ENCODE measurements around the gene NCAPD3.

The NCAPD3 gene

DNA sequence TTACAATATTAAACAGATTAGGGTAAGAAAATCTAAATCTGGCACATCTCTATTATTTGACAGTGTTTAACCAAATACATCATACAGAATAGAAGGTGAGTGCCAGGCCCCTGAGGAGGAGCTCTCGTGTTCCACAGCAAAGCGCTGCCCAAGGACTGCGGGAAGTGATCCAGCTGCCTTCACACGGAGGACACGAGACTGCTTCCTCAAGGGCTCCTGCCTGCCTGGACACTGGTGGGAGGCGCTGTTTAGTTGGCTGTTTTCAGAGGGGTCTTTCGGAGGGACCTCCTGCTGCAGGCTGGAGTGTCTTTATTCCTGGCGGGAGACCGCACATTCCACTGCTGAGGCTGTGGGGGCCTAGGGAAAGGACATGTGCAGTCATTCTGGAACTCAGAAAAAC is 71.1 kb downstream of the NCAPD3 start:
- Histone ChIP-seq H3K9me3 (ENCODE audit: control insufficient read depth in 5 of 5, low read length in 5 of 5) (no peaks in the 10 kb centered on the region), H3K27ac (ENCODE audit: low read depth, low read length) (no peak overlapping the region), H3K9ac (ENCODE audit: low read length in 5 of 5) (no peak overlapping the region), H3K4me1 (ENCODE audit: control insufficient read depth in 5 of 5, insufficient read depth in 5 of 5, low read length in 5 of 5) (no peaks in the 10 kb centered on the region), H3K27me3 (ENCODE audit: control insufficient read depth in 5 of 5, insufficient read depth in 4 of 5, low read length in 5 of 5) (no peaks in the 10 kb centered on the region), H3K4me3 (ENCODE audit: low read depth in 1 of 5, low read length in 5 of 5) (no peak overlapping the region), H3K36me3 (ENCODE audit: control insufficient read depth in 5 of 5, insufficient read depth in 5 of 5, low read length in 5 of 5) (peaks cover 5 to 77% (median 68%) of the 10 kb centered on the region in 5 donors)

DNA sequence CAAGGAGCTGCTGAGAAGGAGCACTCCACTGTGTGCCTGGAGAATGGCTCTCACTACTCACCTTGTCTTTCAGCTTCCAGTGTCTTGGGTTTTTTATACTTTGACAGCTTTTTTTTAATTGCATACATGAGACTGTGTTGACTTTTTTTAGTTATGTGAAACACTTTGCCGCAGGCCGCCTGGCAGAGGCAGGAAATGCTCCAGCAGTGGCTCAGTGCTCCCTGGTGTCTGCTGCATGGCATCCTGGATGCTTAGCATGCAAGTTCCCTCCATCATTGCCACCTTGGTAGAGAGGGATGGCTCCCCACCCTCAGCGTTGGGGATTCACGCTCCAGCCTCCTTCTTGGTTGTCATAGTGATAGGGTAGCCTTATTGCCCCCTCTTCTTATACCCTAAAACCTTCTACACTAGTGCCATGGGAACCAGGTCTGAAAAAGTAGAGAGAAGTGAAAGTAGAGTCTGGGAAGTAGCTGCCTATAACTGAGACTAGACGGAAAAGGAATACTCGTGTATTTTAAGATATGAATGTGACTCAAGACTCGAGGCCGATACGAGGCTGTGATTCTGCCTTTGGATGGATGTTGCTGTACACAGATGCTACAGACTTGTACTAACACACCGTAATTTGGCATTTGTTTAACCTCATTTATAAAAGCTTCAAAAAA is 72.6 kb downstream of the NCAPD3 start:
- no peaks in the 10 kb centered on the region for H3K4me1 ChIP-seq (ENCODE audit: control insufficient read depth in 5 of 5, insufficient read depth in 5 of 5, low read length in 5 of 5)
- H3K9me3 ChIP-seq (ENCODE audit: control insufficient read depth in 5 of 5, low read length in 5 of 5), result no peaks in the 10 kb centered on the region
- H3K27me3 ChIP-seq (ENCODE audit: control insufficient read depth in 5 of 5, insufficient read depth in 4 of 5, low read length in 5 of 5), result no peaks in the 10 kb centered on the region
- H3K36me3 ChIP-seq (ENCODE audit: control insufficient read depth in 5 of 5, insufficient read depth in 5 of 5, low read length in 5 of 5), result peaks cover 0 to 66% (median 57%) of the 10 kb centered on the region in 5 donors
- H3K4me3 ChIP-seq (ENCODE audit: low read depth in 1 of 5, low read length in 5 of 5), result no peak overlapping the region
- H3K9ac ChIP-seq (ENCODE audit: low read length in 5 of 5), result no peak overlapping the region
- no peak overlapping the region for H3K27ac ChIP-seq (ENCODE audit: low read depth, low read length)

DNA sequence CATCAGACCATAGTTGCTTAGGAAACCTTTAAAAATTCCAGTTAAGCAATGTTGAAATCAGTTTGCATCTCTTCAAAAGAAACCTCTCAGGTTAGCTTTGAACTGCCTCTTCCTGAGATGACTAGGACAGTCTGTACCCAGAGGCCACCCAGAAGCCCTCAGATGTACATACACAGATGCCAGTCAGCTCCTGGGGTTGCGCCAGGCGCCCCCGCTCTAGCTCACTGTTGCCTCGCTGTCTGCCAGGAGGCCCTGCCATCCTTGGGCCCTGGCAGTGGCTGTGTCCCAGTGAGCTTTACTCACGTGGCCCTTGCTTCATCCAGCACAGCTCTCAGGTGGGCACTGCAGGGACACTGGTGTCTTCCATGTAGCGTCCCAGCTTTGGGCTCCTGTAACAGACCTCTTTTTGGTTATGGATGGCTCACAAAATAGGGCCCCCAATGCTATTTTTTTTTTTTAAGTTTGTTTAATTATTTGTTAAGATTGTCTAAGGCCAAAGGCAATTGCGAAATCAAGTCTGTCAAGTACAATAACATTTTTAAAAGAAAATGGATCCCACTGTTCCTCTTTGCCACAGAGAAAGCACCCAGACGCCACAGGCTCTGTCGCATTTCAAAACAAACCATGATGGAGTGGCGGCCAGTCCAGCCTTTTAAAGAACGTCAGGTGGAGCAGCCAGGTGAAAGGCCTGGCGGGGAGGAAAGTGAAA is 73.4 kb downstream of the NCAPD3 start:
- H3K4me3 ChIP-seq (ENCODE audit: low read depth in 1 of 5, low read length in 5 of 5), result no peak overlapping the region
- no peak overlapping the region for H3K27ac ChIP-seq (ENCODE audit: low read depth, low read length)
- H3K9ac ChIP-seq (ENCODE audit: low read length in 5 of 5), result no peak overlapping the region
- H3K4me1 ChIP-seq (ENCODE audit: control insufficient read depth in 5 of 5, insufficient read depth in 5 of 5, low read length in 5 of 5), result no peaks in the 10 kb centered on the region
- no peaks in the 10 kb centered on the region for H3K9me3 ChIP-seq (ENCODE audit: control insufficient read depth in 5 of 5, low read length in 5 of 5)
- peaks cover 0 to 61% (median 53%) of the 10 kb centered on the region in 5 donors for H3K36me3 ChIP-seq (ENCODE audit: control insufficient read depth in 5 of 5, insufficient read depth in 5 of 5, low read length in 5 of 5)
- H3K27me3 ChIP-seq (ENCODE audit: control insufficient read depth in 5 of 5, insufficient read depth in 4 of 5, low read length in 5 of 5), result no peaks in the 10 kb centered on the region

DNA sequence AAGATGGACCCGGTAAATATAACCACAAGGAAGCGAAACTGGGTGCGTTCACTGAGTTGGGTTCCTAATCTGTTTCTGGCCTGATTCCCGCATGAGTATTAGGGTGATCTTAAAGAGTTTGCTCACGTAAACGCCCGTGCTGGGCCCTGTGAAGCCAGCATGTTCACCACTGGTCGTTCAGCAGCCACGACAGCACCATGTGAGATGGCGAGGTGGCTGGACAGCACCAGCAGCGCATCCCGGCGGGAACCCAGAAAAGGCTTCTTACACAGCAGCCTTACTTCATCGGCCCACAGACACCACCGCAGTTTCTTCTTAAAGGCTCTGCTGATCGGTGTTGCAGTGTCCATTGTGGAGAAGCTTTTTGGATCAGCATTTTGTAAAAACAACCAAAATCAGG is 74.4 kb downstream of the NCAPD3 start:
- Histone ChIP-seq H3K36me3 (ENCODE audit: control insufficient read depth in 5 of 5, insufficient read depth in 5 of 5, low read length in 5 of 5) (peaks cover 0 to 59% (median 48%) of the 10 kb centered on the region in 5 donors), H3K27me3 (ENCODE audit: control insufficient read depth in 5 of 5, insufficient read depth in 4 of 5, low read length in 5 of 5) (no peaks in the 10 kb centered on the region), H3K27ac (ENCODE audit: low read depth, low read length) (no peak overlapping the region), H3K4me1 (ENCODE audit: control insufficient read depth in 5 of 5, insufficient read depth in 5 of 5, low read length in 5 of 5) (peaks cover 0 to 1% (median 0%) of the 10 kb centered on the region in 5 donors), H3K9ac (ENCODE audit: low read length in 5 of 5) (no peak overlapping the region), H3K9me3 (ENCODE audit: control insufficient read depth in 5 of 5, low read length in 5 of 5) (no peaks in the 10 kb centered on the region), H3K4me3 (ENCODE audit: low read depth in 1 of 5, low read length in 5 of 5) (no peak overlapping the region)

GRCh38 chr11:134146598-134146997 is 77.2 kb downstream of the NCAPD3 start:
- no peak overlapping the region for H3K4me3 ChIP-seq (ENCODE audit: low read depth in 1 of 5, low read length in 5 of 5)
- H3K9me3 ChIP-seq (ENCODE audit: control insufficient read depth in 5 of 5, low read length in 5 of 5), result no peaks in the 10 kb centered on the region
- no peak overlapping the region for H3K9ac ChIP-seq (ENCODE audit: low read length in 5 of 5)
- no peaks in the 10 kb centered on the region for H3K27me3 ChIP-seq (ENCODE audit: control insufficient read depth in 5 of 5, insufficient read depth in 4 of 5, low read length in 5 of 5)
- peaks cover 0 to 35% (median 33%) of the 10 kb centered on the region in 5 donors for H3K36me3 ChIP-seq (ENCODE audit: control insufficient read depth in 5 of 5, insufficient read depth in 5 of 5, low read length in 5 of 5)
- H3K4me1 ChIP-seq (ENCODE audit: control insufficient read depth in 5 of 5, insufficient read depth in 5 of 5, low read length in 5 of 5), result peaks cover 0 to 5% (median 3%) of the 10 kb centered on the region in 5 donors
- no peak overlapping the region for H3K27ac ChIP-seq (ENCODE audit: low read depth, low read length)

DNA sequence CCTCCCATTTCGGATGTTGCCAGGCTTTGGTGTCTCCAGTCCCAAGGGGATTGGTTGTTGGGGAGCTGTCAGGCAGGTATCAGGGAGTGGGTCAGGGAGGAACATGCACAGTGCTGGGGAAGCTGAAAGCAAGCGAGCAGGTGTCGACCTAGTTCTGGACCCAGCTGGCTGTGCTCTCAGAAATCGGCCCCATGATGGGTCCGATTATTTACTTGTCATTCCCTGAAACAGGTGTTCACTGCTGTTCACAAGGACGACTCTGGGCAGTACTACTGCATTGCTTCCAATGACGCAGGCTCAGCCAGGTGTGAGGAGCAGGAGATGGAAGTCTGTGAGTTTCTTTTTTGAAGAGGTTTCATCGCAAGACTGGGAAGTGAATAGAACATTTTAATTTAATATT is 78.1 kb downstream of the NCAPD3 start:
- Histone ChIP-seq H3K36me3 (ENCODE audit: control insufficient read depth in 5 of 5, insufficient read depth in 5 of 5, low read length in 5 of 5) (peaks cover 0 to 32% (median 24%) of the 10 kb centered on the region in 5 donors), H3K4me1 (ENCODE audit: control insufficient read depth in 5 of 5, insufficient read depth in 5 of 5, low read length in 5 of 5) (peaks cover 0 to 5% (median 3%) of the 10 kb centered on the region in 5 donors), H3K27ac (ENCODE audit: low read depth, low read length) (no peak overlapping the region), H3K27me3 (ENCODE audit: control insufficient read depth in 5 of 5, insufficient read depth in 4 of 5, low read length in 5 of 5) (no peaks in the 10 kb centered on the region), H3K4me3 (ENCODE audit: low read depth in 1 of 5, low read length in 5 of 5) (no peak overlapping the region), H3K9me3 (ENCODE audit: control insufficient read depth in 5 of 5, low read length in 5 of 5) (no peaks in the 10 kb centered on the region), H3K9ac (ENCODE audit: low read length in 5 of 5) (no peak overlapping the region)

DNA sequence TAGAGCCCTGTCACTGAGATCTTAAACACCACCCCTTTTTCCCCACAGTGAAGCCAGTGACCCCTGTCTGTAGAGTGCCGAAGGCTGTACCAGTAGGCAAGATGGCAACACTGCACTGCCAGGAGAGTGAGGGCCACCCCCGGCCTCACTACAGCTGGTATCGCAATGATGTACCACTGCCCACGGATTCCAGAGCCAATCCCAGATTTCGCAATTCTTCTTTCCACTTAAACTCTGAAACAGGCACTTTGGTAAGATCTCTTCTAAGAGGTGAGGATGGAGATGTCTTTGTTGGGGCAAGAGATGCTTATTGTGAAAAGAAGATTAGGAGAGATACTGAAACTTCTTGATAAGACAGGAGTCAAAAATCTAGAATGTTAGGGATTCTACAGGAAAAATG is 79.0 kb downstream of the NCAPD3 start:
- H3K4me3 ChIP-seq (ENCODE audit: low read depth in 1 of 5, low read length in 5 of 5), result no peak overlapping the region
- H3K27me3 ChIP-seq (ENCODE audit: control insufficient read depth in 5 of 5, insufficient read depth in 4 of 5, low read length in 5 of 5), result no peaks in the 10 kb centered on the region
- H3K9me3 ChIP-seq (ENCODE audit: control insufficient read depth in 5 of 5, low read length in 5 of 5), result no peaks in the 10 kb centered on the region
- peaks cover 0 to 6% (median 3%) of the 10 kb centered on the region in 5 donors for H3K4me1 ChIP-seq (ENCODE audit: control insufficient read depth in 5 of 5, insufficient read depth in 5 of 5, low read length in 5 of 5)
- no peak overlapping the region for H3K27ac ChIP-seq (ENCODE audit: low read depth, low read length)
- no peak overlapping the region for H3K9ac ChIP-seq (ENCODE audit: low read length in 5 of 5)
- peaks cover 0 to 25% (median 17%) of the 10 kb centered on the region in 5 donors for H3K36me3 ChIP-seq (ENCODE audit: control insufficient read depth in 5 of 5, insufficient read depth in 5 of 5, low read length in 5 of 5)

DNA sequence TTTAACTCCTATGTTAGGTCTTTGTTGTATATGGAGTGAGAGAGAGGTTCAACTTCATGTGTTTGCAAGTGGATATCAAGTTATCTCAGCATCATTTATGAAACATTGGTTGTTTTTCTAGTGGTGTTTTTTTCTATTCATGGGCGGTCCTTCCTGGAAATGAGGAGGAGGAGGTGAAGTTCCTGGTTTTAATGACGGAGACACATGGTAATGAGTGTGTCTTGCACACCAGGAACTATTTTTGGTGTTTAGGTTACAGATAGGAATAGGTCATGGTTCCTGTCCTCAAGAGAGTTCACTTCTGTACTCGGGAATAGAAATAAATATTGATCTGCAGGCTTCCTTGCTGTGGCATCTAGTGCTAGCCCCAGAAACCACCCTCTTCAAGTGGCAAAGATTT is 80.0 kb downstream of the NCAPD3 start:
- Histone ChIP-seq H3K36me3 (ENCODE audit: control insufficient read depth in 5 of 5, insufficient read depth in 5 of 5, low read length in 5 of 5) (peaks cover 0 to 16% (median 9%) of the 10 kb centered on the region in 5 donors), H3K9me3 (ENCODE audit: control insufficient read depth in 5 of 5, low read length in 5 of 5) (no peaks in the 10 kb centered on the region), H3K9ac (ENCODE audit: low read length in 5 of 5) (no peak overlapping the region), H3K4me1 (ENCODE audit: control insufficient read depth in 5 of 5, insufficient read depth in 5 of 5, low read length in 5 of 5) (peaks cover 0 to 10% (median 3%) of the 10 kb centered on the region in 5 donors), H3K27ac (ENCODE audit: low read depth, low read length) (no peak overlapping the region), H3K27me3 (ENCODE audit: control insufficient read depth in 5 of 5, insufficient read depth in 4 of 5, low read length in 5 of 5) (no peaks in the 10 kb centered on the region), H3K4me3 (ENCODE audit: low read depth in 1 of 5, low read length in 5 of 5) (no peak overlapping the region)

GRCh38 chr11:134142536-134142935 is 81.2 kb downstream of the NCAPD3 start:
- Histone ChIP-seq H3K4me1 (ENCODE audit: control insufficient read depth in 5 of 5, insufficient read depth in 5 of 5, low read length in 5 of 5) (peaks cover 0 to 10% (median 3%) of the 10 kb centered on the region in 5 donors), H3K9me3 (ENCODE audit: control insufficient read depth in 5 of 5, low read length in 5 of 5) (no peaks in the 10 kb centered on the region), H3K27me3 (ENCODE audit: control insufficient read depth in 5 of 5, insufficient read depth in 4 of 5, low read length in 5 of 5) (no peaks in the 10 kb centered on the region), H3K36me3 (ENCODE audit: control insufficient read depth in 5 of 5, insufficient read depth in 5 of 5, low read length in 5 of 5) (peaks cover 0 to 12% (median 7%) of the 10 kb centered on the region in 5 donors), H3K9ac (ENCODE audit: low read length in 5 of 5) (no peak overlapping the region), H3K27ac (ENCODE audit: low read depth, low read length) (no peak overlapping the region), H3K4me3 (ENCODE audit: low read depth in 1 of 5, low read length in 5 of 5) (no peak overlapping the region)

DNA sequence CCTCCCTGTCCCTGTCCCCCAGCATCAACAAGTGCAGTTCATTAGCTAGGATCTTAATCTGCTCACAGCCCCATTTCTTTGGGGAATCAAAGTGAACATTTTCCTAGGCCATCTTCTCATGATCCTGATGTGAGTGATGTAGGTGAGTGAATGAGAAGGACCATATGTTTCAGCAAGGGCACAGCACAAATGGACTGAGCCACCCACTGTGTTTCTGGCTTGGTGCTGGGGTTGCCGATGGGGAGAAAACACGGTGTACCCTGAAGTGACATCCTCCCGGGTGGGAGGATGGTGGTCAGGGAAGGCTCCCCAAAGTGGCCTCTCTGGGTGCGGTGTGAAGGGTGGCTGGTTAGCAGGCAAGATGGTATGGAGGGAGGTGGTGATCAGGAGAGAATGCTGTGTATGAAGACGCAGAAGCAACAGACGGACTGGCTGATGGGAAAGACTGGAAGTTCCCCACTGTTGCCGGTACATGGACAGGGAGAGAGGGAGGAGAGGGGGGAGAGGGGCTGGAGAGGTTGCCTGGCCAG is 82.7 kb downstream of the NCAPD3 start:
- Histone ChIP-seq H3K4me1 (ENCODE audit: control insufficient read depth in 5 of 5, insufficient read depth in 5 of 5, low read length in 5 of 5) (peaks cover 0 to 10% (median 3%) of the 10 kb centered on the region in 5 donors), H3K9me3 (ENCODE audit: control insufficient read depth in 5 of 5, low read length in 5 of 5) (no peaks in the 10 kb centered on the region), H3K4me3 (ENCODE audit: low read depth in 1 of 5, low read length in 5 of 5) (no peak overlapping the region), H3K27ac (ENCODE audit: low read depth, low read length) (no peak overlapping the region), H3K9ac (ENCODE audit: low read length in 5 of 5) (no peak overlapping the region), H3K27me3 (ENCODE audit: control insufficient read depth in 5 of 5, insufficient read depth in 4 of 5, low read length in 5 of 5) (no peaks in the 10 kb centered on the region), H3K36me3 (ENCODE audit: control insufficient read depth in 5 of 5, insufficient read depth in 5 of 5, low read length in 5 of 5) (peaks cover 0 to 11% (median 7%) of the 10 kb centered on the region in 5 donors)

Measured in subcutaneous abdominal adipose tissue (tissue), 5 donors.